Mucosa of descending colon (tissue), 3 donors: ENCODE measurements around the gene PRXL2A. TPM values are rescaled to one million over a fixed set of nuclear protein-coding genes. Genes with fewer than 3 reads are reported as not detected.

Experiments
- ATAC-seq: fragments of 200-7000 bp; cut with Tn5 transposase; one replicate; pipeline ENCODE4 v1.9.1; 2020; ENCODE audit warnings: mild to moderate bottlenecking, moderate library complexity
- DNase-seq, 3 donors: peaks; one replicate each; pipeline ENCODE4 v3.0.0-alpha.2; 2020
- H3K36me3 ChIP-seq: fragments of 200-600 bp; one replicate; pipeline ENCODE4 v1.8.0; 2021; ENCODE audit warnings: low read depth, mild to moderate bottlenecking
- H3K4me1 ChIP-seq: fragments of 200-600 bp; one replicate; pipeline ENCODE4 v1.8.0; 2021; ENCODE audit warnings: low read depth, mild to moderate bottlenecking
- H3K4me3 ChIP-seq: fragments of 200-600 bp; one replicate; pipeline ENCODE4 v1.8.0; 2021; ENCODE audit warnings: mild to moderate bottlenecking
- H3K9me3 ChIP-seq: fragments of 200-600 bp; one replicate; pipeline ENCODE4 v1.8.0; 2021; ENCODE audit warnings: mild to moderate bottlenecking
- CTCF ChIP-seq: fragments of 200-600 bp; IDR thresholded peaks from one replicate; pipeline ENCODE4 v1.8.0; 2022; ENCODE audit warnings: antibody characterized with exemption, mild to moderate bottlenecking
- intact Hi-C, 2 donors: fragments of 100-400 bp; cut with DNase I in 1 of 2; cut with micrococcal nuclease in 1 of 2; formaldehyde crosslinking; loops; one replicate each; pipeline versions ENCODE4 v1.11.0 to v1.11.1; 2022; cut with DNase I, micrococcal nuclease
- total RNA-seq, 3 donors: library from RNA; stranded (reverse); fragmentation: NEBNext Ultra II Directional in 2 of 3; extraction: Animal tissue kit (Norgen Biotek cat#: 25700) in 2 of 3; gene quantifications; one replicate each; pipeline versions ENCODE4 v1.2.1 to v1.2.4, GENCODE V29; 2021 to 2023
- donor health status: DM: no; HTN: no; CAD: no; lungs with moderate emphysema.
- donor health status: DM: no; HTN: no; CAD: no.
- donor health status: DM: no; HTN: yes; CAD: no.

The PRXL2A gene
- total RNA-seq, 3 donors from 2014 or later: 95.2 to 123 (median 95.8) TPM

- peaks cover 83% of the 10 kb centered on the region for H3K4me1 ChIP-seq
- no peaks in the 10 kb centered on the region for H3K36me3 ChIP-seq
- no peak for DNase-seq
- no peak overlapping the region for H3K4me3 ChIP-seq
- no peak for TF ChIP-seq CTCF
- no peak for ATAC-seq
- no peaks in the 10 kb centered on the region for H3K9me3 ChIP-seq
- intact Hi-C loops: no loop called here
Observed at GRCh38 chr10:80465451-80465835, 57.1 kb downstream of the PRXL2A start.

GRCh38 chr10:80465839-80466590 lies 57.7 kb downstream of the PRXL2A start:
- H3K4me1 ChIP-seq: peaks cover 77% of the 10 kb centered on the region
- intact Hi-C loops: no loop called here
- no peaks in the 10 kb centered on the region for H3K9me3 ChIP-seq
- no peak for ATAC-seq
- no peak for TF ChIP-seq CTCF
- H3K36me3 ChIP-seq: no peaks in the 10 kb centered on the region
- DNase-seq: no peak
- no peak overlapping the region for H3K4me3 ChIP-seq

GRCh38 chr10:80466724-80467326 lies 58.5 kb downstream of the PRXL2A start:
- peaks cover 72% of the 10 kb centered on the region for H3K4me1 ChIP-seq
- ATAC-seq: no peak
- no peak for TF ChIP-seq CTCF
- H3K9me3 ChIP-seq: no peaks in the 10 kb centered on the region
- H3K36me3 ChIP-seq: no peaks in the 10 kb centered on the region
- DNase-seq: no peak
- intact Hi-C loops: no loop called here
- no peak overlapping the region for H3K4me3 ChIP-seq

GRCh38 chr10:80468002-80468401 lies 59.7 kb downstream of the PRXL2A start:
- peaks cover 69% of the 10 kb centered on the region for H3K4me1 ChIP-seq
- peak; percentile 66 for ATAC-seq
- intact Hi-C loops: no loop called here

GRCh38 chr10:80468806-80469421 lies 60.6 kb downstream of the PRXL2A start:
- ATAC-seq: peak; percentile 54
- Histone ChIP-seq H3K4me1 (peaks cover 63% of the 10 kb centered on the region), H3K36me3 (no peaks in the 10 kb centered on the region), H3K4me3 (no peak overlapping the region), H3K9me3 (no peaks in the 10 kb centered on the region)
- no peak for DNase-seq
- intact Hi-C loops: no loop called here
- TF ChIP-seq CTCF: no peak

More at GRCh38 chr10:80468002-80468401, 59.7 kb downstream of the PRXL2A start:
- peak in 2 of 3 donors; percentile 63 to 89 for DNase-seq
- Histone ChIP-seq H3K4me3 (no peak overlapping the region), H3K36me3 (no peaks in the 10 kb centered on the region), H3K9me3 (no peaks in the 10 kb centered on the region)
- no peak for TF ChIP-seq CTCF
